Measurements from ENCODE around the gene ENTR1.

The ENTR1 gene

GRCh38 chr9:136359774-136360718 lies 50.4 kb downstream of the ENTR1 start:
- no peak for DNase-seq

DNA sequence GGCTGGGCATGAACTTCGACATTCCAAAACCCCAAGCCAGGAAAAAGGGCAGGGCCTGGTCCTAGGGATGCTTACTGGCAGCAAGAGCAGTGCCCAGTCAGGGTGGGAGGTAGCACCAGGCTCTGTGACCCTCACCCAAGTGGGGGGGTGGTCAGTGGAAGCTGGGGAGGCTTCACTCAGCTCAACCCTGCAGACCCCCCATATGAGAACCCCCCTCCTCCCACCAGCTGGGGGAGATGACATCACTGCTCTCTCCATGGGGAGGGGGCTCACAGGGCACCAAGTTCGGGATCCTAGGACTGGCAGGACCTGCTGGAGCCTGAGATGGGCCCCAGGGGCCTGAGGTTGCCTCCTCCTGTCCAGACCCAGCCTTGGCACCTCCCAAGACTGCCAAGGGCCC lies 51.5 kb downstream of the ENTR1 start:
- DNase-seq, result no peak

DNA sequence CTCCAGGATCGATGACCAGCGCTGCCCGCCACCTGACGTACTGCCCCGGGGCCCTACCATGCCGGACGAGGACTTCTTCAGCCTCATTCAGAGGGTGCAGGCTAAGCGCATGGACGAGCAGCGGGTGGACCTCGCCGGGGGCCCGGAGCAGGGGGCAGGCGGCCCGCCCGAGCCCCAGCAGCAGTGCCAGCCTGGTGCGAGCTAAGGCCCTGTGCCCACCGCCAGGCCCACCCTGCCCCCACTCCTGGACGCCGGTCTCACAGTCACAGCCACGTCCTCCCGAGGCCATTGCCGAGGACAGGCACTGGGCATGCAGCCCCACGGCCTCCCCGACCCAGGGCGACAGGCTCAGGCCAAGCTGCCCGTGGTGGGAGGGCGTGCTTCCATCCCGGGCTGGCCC lies 52.4 kb downstream of the ENTR1 start:
- DNase-seq, result no peak

DNA sequence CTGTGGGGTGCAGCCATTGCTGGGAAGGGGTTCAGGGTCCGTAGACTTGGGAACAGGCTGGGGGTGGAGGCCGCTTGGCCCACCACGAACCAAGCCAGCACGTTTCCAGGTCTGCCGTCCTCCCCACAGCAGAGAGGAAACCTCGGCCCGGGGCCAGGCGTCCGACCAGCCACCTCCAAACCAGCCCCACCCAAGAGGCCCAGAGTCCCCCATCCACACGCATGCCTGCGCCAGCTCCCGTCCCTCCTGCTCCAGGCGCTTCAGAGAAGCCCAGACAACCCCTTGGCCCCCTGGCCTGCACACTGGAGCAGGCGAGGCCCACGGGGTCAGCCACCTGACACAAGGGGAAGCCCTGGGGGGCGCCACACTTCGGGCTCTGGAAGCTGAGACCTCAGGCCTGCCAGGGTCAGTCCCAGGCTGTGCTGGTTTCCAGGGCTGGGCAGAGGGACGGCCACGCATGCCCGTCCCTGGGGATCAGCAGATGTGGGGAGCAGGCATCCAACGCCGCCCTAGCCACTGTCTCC lies 53.1 kb downstream of the ENTR1 start:
- DNase-seq, result no peak

DNA sequence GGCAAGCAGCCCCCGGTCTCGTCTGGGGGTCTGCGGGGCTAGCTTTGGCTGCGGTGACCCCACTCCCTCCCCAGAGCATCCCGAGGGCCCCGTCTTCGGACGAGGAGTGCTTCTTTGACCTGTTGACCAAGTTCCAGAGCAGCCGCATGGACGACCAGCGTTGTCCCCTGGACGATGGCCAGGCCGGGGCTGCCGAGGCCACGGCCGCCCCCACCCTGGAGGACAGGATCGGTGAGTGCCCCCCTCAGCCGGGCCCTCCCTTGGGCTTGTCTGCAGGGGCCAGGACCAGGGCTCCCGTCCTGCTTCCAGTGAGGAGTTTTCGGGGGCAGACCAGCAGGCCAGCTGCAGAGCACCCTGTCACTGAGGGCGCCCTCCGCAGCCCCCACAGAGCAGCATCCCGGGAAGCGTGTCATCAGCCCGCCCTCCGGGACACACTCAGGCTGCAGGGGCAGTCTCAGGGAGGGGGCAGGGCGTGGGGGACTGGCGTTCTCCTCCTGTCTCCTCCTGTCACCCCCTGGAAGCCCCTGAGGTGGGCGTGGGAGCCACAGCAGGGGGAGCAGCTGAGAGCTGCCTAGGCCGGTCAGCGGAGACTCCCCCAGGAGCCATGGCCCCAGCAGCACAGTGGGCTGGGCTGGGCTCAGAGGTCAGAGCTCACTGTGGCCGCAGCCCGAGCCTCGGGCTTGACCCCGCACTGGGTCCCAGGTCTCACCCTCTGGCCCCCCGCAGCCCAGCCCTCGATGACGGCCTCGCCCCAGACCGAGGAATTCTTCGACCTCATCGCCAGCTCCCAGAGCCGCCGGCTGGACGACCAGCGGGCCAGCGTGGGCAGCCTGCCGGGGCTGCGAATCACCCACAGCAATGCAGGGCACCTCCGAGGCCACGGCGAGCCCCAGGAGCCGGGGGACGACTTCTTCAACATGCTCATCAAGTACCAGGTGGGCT lies 54.5 kb downstream of the ENTR1 start:
- no peak for DNase-seq

DNA sequence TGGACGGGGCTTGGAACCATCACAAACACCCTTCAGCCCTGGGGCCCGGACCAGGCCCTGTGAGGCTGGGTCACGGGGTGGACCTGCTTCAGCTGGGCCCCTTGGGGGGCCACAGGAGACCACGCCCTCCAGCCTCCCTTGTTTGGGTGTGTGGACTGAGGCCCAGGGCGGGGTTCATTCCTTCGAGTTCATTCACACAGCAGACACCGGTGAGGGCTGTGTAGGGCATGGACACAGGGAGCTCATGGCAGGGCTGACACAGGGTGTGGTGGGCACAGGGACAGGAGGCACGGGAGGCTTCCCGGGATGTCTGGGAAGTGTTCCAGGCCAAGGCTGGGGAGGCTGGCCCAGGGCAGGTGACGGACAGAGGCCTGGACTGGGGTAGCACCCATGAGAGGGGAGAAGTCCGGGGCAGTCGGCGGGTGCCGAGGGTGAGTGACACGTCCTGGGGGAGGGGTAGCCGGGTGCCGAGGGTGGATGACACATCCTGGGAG lies 55.8 kb downstream of the ENTR1 start:
- DNase-seq, result no peak

GRCh38 chr9:136353757-136354488 lies 56.5 kb downstream of the ENTR1 start:
- no peak for DNase-seq

DNA sequence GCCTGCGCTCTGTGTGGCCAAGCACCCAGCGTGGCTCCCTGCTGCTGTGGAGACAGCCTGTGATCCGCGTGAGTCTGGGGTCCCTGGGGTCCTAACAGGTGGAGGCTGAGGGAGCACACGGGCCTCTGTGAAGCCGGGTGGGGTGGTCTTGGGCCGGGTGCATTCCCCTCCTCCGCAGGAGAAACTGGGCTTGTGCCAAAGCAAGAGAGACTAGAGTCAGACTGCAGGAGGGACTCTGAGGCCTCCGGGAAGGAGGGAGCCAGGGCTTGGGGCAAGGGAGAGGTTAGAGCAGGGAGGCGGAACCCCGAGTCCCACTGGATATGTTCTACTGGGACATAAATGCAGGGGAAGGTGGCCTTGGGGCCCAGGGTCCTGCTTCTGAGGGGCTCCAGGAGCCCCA lies 57.3 kb downstream of the ENTR1 start:
- no peak for DNase-seq

DNA sequence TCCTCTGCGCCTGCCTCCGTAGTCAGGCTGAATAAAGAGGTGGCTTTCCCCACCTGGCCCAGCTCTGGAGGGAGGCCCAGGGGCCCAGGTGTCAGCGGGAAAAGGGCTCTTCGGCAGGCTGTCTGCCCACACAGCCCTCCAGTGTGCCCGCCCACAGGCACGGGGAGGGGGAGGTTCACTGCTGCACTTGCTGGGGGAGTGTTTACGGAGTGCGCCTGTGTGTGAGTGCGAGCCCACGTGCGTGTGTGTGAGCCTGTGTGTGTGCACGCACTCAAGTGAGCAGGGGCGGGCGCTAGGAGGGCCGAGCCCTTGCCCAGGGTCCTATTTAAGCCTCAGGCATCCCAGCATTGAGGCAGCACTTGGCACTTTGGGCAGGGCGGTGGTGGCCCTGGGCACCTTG lies 57.7 kb downstream of the ENTR1 start:
- DNase-seq, result no peak

Measured in stimulated activated CD4-positive, alpha-beta T cell treated with anti-CD3 and anti-CD28 coated beads, Interleukin-12 subunit alpha, Interleukin-12 subunit beta, amount 100 ng/mL, for 4 hours (primary cell).